Dendritic cell treated with granulocyte-macrophage colony-stimulating factor and Interleukin-4, amounts not matched to agents 40 ng/mL and 50 ng/mL, for 4 days (primary cell): ENCODE results near the gene SLC20A1.
"Not testable (repeated sequence)": the region's sequence is repeated elsewhere in the genome, so short reads cannot be mapped to it uniquely, and the experiment has no call there.

Source experiments
- H3K27ac Mint-ChIP-seq: one replicate; pipeline ENCODE4 v1.8.0; 2022; ENCODE audit warnings: mild to moderate bottlenecking, mixed read lengths
- H3K27me3 Mint-ChIP-seq: one replicate; pipeline ENCODE4 v1.8.0; 2022; ENCODE audit warnings: mild to moderate bottlenecking, mixed read lengths
- H3K36me3 Mint-ChIP-seq: one replicate; pipeline ENCODE4 v1.8.0; 2022; ENCODE audit warnings: low read depth, mixed read lengths
- H3K4me1 Mint-ChIP-seq: one replicate; pipeline ENCODE4 v1.8.0; 2022; ENCODE audit warnings: low read depth, mixed read lengths
- H3K4me3 Mint-ChIP-seq: one replicate; pipeline ENCODE4 v1.8.0; 2022; ENCODE audit warnings: mild to moderate bottlenecking, moderate library complexity, mixed read lengths
- H3K9me3 Mint-ChIP-seq: one replicate; pipeline ENCODE4 v1.8.0; 2022; ENCODE audit warnings: mixed read lengths
- intact Hi-C: fragments of 100-400 bp; cut with micrococcal nuclease; formaldehyde crosslinking; loops from one replicate; pipeline ENCODE4 v1.15.0; 2022

SLC20A1 gene

DNA sequence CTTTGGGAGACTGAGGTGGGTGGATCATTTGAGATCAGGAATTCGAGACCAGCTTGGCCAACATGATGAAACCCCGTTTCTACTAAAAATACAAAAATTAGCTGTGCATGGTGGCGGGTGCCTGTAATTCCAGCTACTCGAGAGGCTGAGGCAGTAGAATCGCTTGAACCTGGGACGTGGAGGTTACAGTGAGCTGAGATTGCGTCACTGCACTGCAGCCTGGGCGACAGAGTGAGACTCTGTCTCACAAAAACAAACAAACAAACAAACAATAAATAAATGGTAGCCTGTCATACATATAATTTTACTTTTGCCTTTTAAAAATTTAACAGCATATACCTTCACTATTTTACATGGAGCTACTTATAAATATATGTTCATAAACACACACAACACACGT lies 61.2 kb downstream of the SLC20A1 start:
- Mint-ChIP-seq H3K4me1 (peaks cover 80% of the 10 kb centered on the region), H3K27ac (peak overlapping the region; percentile 86)
- H3K9me3 Mint-ChIP-seq, intact Hi-C loops, H3K27me3 Mint-ChIP-seq, H3K36me3 Mint-ChIP-seq, H3K4me3 Mint-ChIP-seq: not testable (repeated sequence)

GRCh38 chr2:112708968-112709367 lies 63.2 kb downstream of the SLC20A1 start:
- Mint-ChIP-seq H3K4me3 (no peak overlapping the region), H3K27me3 (no peaks in the 10 kb centered on the region), H3K27ac (peak overlapping the region; percentile 86), H3K9me3 (no peaks in the 10 kb centered on the region), H3K36me3 (peaks cover 4% of the 10 kb centered on the region), H3K4me1 (peaks cover 89% of the 10 kb centered on the region)
- intact Hi-C loops = loop anchor here (1.0 to 2.0 kb wide), 3 partner anchors 9 to 35 kb away; no protein-coding TSS in a partner anchor

- Mint-ChIP-seq H3K27ac (peak overlapping the region; percentile 86), H3K27me3 (no peaks in the 10 kb centered on the region), H3K4me1 (peaks cover 90% of the 10 kb centered on the region), H3K4me3 (no peak overlapping the region), H3K9me3 (no peaks in the 10 kb centered on the region), H3K36me3 (peaks cover 4% of the 10 kb centered on the region)
- intact Hi-C loops = loop anchor here (2.0 kb wide), 1 partner anchor 17 kb away; no protein-coding TSS in a partner anchor
These were observed 64.0 kb downstream of the SLC20A1 start for GRCh38 chr2:112709703-112710102.

DNA sequence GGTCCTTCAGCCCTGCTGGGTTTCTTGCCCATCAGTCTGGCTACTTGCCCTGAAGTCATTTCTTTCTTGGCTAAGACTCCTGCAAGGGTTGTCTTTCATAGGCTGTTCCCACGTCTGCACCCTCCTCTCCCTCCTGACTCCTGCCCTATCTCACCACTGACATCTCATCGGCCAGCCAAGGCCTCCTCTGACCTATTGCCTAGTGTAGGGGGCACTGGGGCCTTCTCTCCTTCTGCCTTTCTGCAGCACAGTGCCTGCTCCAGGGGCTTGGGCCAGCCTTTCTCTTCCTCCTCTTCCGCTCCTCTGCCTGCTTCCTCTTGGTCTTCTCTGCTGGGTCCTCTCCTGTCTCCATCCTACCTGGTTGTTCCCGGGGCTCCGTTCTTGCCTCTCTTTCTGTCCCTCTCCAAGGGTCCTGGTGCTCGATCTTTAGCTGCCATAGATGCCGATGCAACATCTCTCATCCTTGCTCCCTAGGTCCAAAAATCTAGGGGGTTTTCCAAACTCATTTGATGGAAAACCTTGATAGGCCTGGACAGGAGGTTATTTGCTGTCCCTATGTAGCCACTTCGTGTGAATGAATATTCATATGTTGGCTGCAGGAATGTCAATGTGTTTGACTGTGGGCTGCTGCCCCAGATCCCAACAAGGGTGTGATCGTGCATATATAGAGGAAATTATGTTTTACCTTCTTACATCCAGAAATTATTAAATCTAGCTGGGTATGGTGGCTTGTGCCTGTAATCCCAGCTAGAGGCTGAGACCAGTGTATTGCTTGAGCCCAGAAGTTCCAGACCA lies 65.4 kb downstream of the SLC20A1 start:
- intact Hi-C loops = no loop called here
- Mint-ChIP-seq H3K4me3 (peak overlapping the region; percentile 33), H3K27ac (peak overlapping the region; percentile 73)

DNA sequence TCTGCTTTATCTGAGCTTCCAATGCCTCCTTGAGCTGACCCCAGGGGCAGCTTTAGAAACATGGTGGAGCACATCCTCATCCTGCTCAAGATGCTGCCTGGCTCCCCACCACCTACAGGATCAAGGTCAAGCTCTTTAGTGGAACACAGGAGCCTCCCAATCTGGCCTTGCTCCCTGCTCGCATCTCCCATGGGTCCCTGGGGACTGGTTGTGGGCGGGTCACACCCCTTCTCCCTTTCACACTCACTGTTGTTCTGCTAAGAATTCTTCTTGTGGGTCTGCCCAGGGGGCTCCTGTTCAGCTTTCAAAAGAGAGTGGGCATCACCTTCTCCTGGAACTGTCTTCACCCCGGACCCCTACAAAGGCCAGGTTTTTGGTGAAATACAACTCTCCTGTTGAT lies 66.7 kb downstream of the SLC20A1 start:
- H3K27me3 Mint-ChIP-seq = no peaks in the 10 kb centered on the region
- peaks cover 66% of the 10 kb centered on the region for H3K4me1 Mint-ChIP-seq
- H3K9me3 Mint-ChIP-seq = no peaks in the 10 kb centered on the region
- H3K27ac Mint-ChIP-seq = peak overlapping the region; percentile 68
- intact Hi-C loops = no loop called here
- H3K36me3 Mint-ChIP-seq = no peaks in the 10 kb centered on the region
- H3K4me3 Mint-ChIP-seq = no peak overlapping the region

More for the DNA sequence above, 65.4 kb downstream of the SLC20A1 start:
- no peaks in the 10 kb centered on the region for H3K27me3 Mint-ChIP-seq
- H3K4me1 Mint-ChIP-seq = peaks cover 78% of the 10 kb centered on the region
- H3K36me3 Mint-ChIP-seq = peaks cover 3% of the 10 kb centered on the region
- no peaks in the 10 kb centered on the region for H3K9me3 Mint-ChIP-seq

DNA sequence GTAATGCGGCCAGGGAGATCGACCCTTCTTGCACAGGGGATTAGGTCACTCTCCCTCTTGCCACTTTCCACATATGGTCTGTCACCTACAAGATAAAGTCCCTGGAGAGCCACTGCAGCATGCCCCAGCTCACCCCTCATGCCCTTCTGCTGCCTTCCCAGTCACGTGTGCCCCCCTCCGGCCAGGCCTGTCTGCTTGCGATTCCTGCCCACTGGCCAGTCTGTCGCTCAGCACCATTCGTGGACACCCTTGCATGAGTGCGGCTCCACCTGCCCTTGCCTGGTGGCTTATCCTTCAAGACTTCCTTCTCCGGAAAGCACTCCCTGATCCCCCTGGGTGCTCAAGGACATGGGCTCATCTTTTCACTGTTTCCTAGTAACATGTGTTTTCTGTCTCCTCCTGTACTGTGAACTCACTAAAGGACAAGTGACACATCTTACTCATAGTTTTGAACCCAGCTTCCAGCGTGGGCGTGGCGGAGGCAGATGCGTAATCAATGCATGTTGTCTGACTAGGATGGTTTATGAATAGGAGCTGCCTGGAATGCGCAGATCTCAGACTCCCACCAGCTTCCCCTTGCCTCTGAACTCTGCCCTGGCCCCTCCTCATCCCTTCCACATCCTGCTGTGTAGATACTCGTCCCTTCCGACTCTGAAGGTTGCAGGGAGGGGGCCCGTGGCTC lies 67.3 kb downstream of the SLC20A1 start:
- peaks cover 60% of the 10 kb centered on the region for H3K4me1 Mint-ChIP-seq
- no peaks in the 10 kb centered on the region for H3K36me3 Mint-ChIP-seq
- H3K4me3 Mint-ChIP-seq = no peak overlapping the region
- intact Hi-C loops = no loop called here
- peak overlapping the region; percentile 68 for H3K27ac Mint-ChIP-seq
- no peaks in the 10 kb centered on the region for H3K9me3 Mint-ChIP-seq
- H3K27me3 Mint-ChIP-seq = no peaks in the 10 kb centered on the region
